Upper lobe of right lung (tissue), 1 donor: ENCODE results near the gene GLI2. TPM values are rescaled to one million over a fixed set of nuclear protein-coding genes. Genes with fewer than 3 reads are reported as not detected.

Experiments
- ATAC-seq: fragments of 200-7000 bp; cut with Tn5 transposase; one replicate; pipeline ENCODE4 v1.9.1; 2020; ENCODE audit warnings: mild to moderate bottlenecking, moderate library complexity
- DNase-seq: peaks from one replicate; pipeline ENCODE4 v3.0.0-alpha.2; 2020
- H3K27ac ChIP-seq: fragments of 200-600 bp; one replicate; pipeline ENCODE4 v1.8.0; 2022
- H3K27me3 ChIP-seq: fragments of 200-600 bp; one replicate; pipeline ENCODE4 v1.8.0; 2022; ENCODE audit warnings: mild to moderate bottlenecking
- H3K36me3 ChIP-seq: fragments of 200-600 bp; one replicate; pipeline ENCODE4 v1.8.0; 2022
- H3K4me1 ChIP-seq: fragments of 200-600 bp; one replicate; pipeline ENCODE4 v1.8.0; 2022
- H3K4me3 ChIP-seq: fragments of 200-600 bp; one replicate; pipeline ENCODE4 v1.8.0; 2022; ENCODE audit warnings: mild to moderate bottlenecking
- H3K9me3 ChIP-seq: fragments of 200-600 bp; one replicate; pipeline ENCODE4 v1.8.0; 2022
- intact Hi-C: fragments of 100-400 bp; cut with DNase I; formaldehyde crosslinking; loops from one replicate; pipeline ENCODE4 v1.11.0; 2022
- total RNA-seq: library from RNA; stranded (reverse); fragmentation: NEBNext Ultra II Directional; extraction: Animal tissue kit (Norgen Biotek cat#: 25700); gene quantifications from one replicate; pipeline ENCODE4 v1.2.1, GENCODE V29; 2021
- TF ChIP-seq, protein P1 (sequence below): fragments of 200-600 bp; IDR thresholded peaks from one replicate; pipeline ENCODE4 v1.8.0; 2022; ENCODE audit warnings: antibody characterized with exemption
- donor health status: DM: no; HTN: yes; CAD: no; lungs with severe emphysema.

Gene GLI2
- total RNA-seq, 1 donor from 2014 or later, result 4.7 TPM

DNA sequence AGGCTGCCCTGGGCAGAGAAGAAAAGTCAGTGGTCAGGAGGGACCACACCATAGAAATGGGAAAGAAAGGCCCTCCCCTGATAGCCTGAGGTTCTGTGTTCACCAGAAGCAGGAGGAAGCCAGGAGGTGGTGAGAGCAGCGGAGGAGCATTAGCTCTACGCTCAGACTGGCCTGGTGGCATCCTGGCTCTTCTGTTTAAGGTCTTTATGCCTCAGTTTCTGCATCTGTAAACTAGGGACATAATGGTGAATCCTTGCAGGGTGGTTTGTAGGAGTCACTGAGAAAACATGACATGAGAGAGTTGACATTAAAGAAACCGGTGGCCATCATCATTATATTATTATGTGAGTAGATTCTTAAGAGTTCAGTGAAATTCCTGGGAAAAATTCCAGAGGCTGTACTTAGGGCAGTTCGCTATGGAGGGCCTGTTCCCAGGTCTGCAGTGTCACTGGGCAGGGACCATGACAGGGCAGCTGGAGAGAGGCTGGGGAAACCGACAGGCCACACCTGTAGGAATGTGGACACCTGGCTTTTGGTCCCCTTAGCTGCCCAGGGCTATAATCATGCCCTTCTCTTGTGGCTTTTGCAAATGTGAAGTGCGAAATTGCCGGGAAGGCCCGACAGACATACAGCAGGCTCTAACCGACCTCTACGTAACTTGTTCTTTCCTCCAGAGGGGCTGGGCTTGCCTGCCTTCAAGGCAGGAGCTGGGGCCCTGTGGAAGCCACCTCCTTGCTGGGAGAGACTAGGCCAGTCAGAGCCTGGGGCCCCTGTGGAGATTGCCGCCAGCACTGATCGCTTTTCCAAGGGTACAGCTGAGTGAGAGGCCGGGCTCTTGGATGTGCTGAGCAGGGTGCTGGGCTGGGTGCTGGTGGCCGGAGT, 31.0 kb downstream of the GLI2 start:
- no peaks in the 10 kb centered on the region for H3K36me3 ChIP-seq
- intact Hi-C loops, result no loop called here
- no peaks in the 10 kb centered on the region for H3K9me3 ChIP-seq
- peaks cover 9% of the 10 kb centered on the region for H3K4me1 ChIP-seq
- ATAC-seq (no peak), DNase-seq (peak; percentile 52)
- H3K27ac ChIP-seq, result peak overlapping the region; percentile 85
- no peak overlapping the region for H3K4me3 ChIP-seq
- no peaks in the 10 kb centered on the region for H3K27me3 ChIP-seq
- TF ChIP-seq, protein P1, sequence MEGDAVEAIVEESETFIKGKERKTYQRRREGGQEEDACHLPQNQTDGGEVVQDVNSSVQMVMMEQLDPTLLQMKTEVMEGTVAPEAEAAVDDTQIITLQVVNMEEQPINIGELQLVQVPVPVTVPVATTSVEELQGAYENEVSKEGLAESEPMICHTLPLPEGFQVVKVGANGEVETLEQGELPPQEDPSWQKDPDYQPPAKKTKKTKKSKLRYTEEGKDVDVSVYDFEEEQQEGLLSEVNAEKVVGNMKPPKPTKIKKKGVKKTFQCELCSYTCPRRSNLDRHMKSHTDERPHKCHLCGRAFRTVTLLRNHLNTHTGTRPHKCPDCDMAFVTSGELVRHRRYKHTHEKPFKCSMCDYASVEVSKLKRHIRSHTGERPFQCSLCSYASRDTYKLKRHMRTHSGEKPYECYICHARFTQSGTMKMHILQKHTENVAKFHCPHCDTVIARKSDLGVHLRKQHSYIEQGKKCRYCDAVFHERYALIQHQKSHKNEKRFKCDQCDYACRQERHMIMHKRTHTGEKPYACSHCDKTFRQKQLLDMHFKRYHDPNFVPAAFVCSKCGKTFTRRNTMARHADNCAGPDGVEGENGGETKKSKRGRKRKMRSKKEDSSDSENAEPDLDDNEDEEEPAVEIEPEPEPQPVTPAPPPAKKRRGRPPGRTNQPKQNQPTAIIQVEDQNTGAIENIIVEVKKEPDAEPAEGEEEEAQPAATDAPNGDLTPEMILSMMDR, result no peak

DNA sequence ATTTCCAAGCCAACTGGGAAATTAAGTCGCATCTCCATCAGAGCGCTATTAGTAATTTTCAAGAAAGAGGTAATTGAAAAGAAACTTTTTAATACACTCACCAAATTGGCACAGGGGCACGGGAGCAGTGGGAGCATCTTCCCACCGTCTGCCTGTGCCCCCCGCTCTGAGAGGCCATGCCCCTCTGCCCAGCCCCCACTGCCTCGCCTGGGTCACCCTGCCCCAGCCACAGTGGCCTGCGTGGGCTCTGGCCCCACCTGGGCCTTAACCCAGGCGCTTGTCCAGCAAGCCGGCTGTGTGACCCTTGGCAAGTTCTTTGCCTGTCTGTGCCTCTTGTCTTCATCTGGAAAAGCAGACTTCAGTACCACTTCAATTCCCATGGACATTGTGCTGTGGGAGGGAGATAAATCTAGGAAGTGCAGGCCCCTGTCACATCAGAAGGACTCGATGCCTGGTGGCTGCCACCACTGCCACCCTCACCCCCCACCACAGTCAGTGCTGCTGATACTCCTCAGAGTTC, 31.9 kb downstream of the GLI2 start:
- no peak for ATAC-seq

DNA sequence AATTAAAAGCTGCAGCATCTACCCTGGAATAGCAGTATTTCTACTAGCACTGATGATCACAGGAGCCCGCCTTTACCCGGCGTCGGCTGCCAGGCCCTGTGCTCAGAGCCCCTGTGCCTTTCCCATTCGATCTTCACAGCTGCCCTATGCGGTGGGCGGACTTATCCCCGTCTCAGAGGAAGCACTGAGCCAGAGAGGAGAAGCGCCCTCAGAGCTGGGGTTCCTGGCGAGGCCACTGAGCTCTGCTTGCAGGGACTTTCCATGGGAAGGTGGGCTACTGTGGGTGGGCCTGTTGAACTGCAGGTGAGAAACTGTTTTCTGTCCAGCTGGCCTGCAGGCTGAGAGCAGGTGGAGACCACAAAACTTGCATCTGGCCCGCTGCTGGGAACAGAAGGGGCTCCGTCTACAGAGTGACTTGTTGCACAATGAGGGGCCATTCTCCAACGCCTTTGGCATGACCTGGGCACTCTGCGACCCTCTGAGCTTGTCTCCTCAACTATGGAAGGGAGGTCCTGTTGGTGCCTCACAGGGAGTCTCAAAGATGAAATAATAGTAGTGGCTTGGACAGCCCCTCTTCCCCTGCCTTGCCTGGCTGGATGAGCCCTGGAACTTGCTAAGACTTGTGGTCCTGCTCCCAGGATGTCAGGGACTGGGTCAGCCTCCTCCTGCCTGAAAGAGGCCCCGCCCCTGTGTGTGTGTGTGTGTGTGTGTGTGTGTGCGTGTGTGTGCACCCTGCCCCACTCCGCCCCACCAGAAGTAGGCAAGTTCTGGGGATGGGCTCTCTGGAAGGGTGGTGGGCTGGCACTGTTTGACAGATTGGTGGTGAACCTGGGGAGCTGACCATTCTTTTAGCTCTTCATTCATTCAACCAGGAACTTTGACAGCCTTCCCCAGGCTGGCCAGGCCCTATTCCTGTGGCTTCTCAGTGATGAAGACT, 32.7 kb downstream of the GLI2 start:
- TF ChIP-seq, protein P1, result no peak
- Histone ChIP-seq H3K36me3 (no peaks in the 10 kb centered on the region), H3K27me3 (no peaks in the 10 kb centered on the region), H3K4me3 (no peak overlapping the region), H3K9me3 (no peaks in the 10 kb centered on the region), H3K4me1 (peaks cover 9% of the 10 kb centered on the region), H3K27ac (no peak overlapping the region)
- no peak for ATAC-seq
- peak; percentile 39 for DNase-seq
- intact Hi-C loops, result no loop called here

More for the DNA sequence above, 31.9 kb downstream of the GLI2 start:
- peak; percentile 47 for DNase-seq
- H3K36me3 ChIP-seq, result no peaks in the 10 kb centered on the region
- no peaks in the 10 kb centered on the region for H3K27me3 ChIP-seq
- intact Hi-C loops, result no loop called here
- TF ChIP-seq, protein P1, result no peak
- no peak overlapping the region for H3K4me3 ChIP-seq
- no peaks in the 10 kb centered on the region for H3K9me3 ChIP-seq
- peak overlapping the region; percentile 85 for H3K27ac ChIP-seq
- peaks cover 9% of the 10 kb centered on the region for H3K4me1 ChIP-seq

DNA sequence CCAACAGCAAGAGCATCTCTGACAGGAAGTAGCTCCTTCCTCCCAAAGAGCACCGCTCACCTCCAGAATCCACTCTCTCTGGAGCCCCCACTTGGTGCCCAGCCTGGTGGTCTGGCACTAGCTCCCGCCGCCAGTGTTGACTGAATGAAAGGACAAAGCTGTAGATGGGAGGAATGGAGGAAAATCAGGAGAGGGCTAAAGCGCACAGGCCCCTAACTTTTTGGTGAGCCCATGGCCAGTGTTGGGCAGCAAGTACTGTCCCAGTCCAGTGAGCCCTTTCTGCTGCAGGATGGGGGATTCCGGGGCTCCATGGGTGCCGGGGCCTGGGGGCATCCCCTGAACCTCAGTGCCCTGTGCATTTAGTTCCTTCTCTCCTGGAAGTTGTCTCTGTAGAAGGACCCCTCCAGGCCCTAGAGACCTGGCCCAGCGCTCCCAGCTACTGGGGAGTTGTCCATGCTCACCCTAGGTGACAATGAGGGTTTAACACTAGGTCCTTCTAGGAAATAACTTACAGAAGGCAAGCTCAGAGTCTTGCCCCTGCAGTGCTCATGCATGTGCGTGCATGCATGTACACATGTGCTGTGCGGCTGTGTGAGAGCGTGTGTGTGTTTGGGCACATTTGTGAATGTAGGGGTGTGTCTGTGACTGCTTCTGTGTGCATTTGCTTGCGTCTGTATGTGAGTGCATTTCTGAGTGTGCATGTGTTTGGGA, 33.6 kb downstream of the GLI2 start:
- ATAC-seq (no peak), DNase-seq (peak; percentile 35)
- Histone ChIP-seq H3K27me3 (no peaks in the 10 kb centered on the region), H3K9me3 (no peaks in the 10 kb centered on the region), H3K27ac (no peak overlapping the region), H3K36me3 (no peaks in the 10 kb centered on the region), H3K4me1 (peaks cover 9% of the 10 kb centered on the region), H3K4me3 (no peak overlapping the region)
- TF ChIP-seq, protein P1, result no peak
- intact Hi-C loops, result no loop called here

DNA sequence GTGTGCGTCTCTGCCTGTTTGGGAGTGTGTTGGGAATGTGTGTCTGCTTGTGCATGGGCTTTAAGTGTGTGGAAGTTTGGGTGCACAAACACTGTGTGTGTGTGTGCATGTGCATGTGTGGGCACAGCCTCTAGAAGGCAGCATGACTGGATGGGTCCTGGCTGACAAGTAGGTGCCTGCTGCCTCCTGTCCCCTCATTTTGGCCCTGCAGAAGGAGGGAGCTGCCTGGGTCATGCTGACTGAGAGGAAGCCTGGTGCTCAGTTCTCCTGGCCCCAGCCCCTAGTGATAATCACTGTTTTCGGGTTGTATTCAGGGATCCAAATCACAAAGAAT, 34.1 kb downstream of the GLI2 start:
- TF ChIP-seq, protein P1, result no peak
- no peaks in the 10 kb centered on the region for H3K27me3 ChIP-seq
- no peak overlapping the region for H3K27ac ChIP-seq
- intact Hi-C loops, result no loop called here
- H3K4me3 ChIP-seq, result no peak overlapping the region
- no peaks in the 10 kb centered on the region for H3K9me3 ChIP-seq
- H3K36me3 ChIP-seq, result no peaks in the 10 kb centered on the region
- peaks cover 8% of the 10 kb centered on the region for H3K4me1 ChIP-seq
- no peak for DNase-seq
- no peak for ATAC-seq
